SH-SY5Y (cell line): ENCODE data around the gene MAGEB1.

Source experiments
- GATA2 ChIP-seq: IDR thresholded peaks from 2 replicates; pipeline ENCODE4 v1.6.1; 2011; ENCODE audit warnings: mild to moderate bottlenecking, low read depth, low read length
- GATA3 ChIP-seq: IDR thresholded peaks from 2 replicates; pipeline ENCODE4 v1.6.1; 2011; ENCODE audit warnings: low read depth, mild to moderate bottlenecking, low read length, moderate library complexity

GRCh38 chrX:30261012-30261411 lies 14.1 kb downstream of the MAGEB1 start:
- TF ChIP-seq GATA2 (no peak), GATA3 (no peak)
